SK-N-SH (cell line): Measurements from ENCODE around the gene C3orf38. TPM values are rescaled to one million over a fixed set of nuclear protein-coding genes. Genes with fewer than 3 reads are reported as not detected.

ENCODE experiments used
- CTCF ChIA-PET: fragments of 300-600, 350-600 bp; formaldehyde crosslinking; extraction: SDS; loops from one replicate; lab custom pipeline; 2021; lab: Yijun Ruan, JAX
- POLR2A ChIA-PET: fragments of 350-600 bp; sonication (Branson Sonifier 250); formaldehyde crosslinking; extraction: SDS; loops from one replicate; lab custom pipeline; 2020; ENCODE audit warnings: antibody characterized with exemption, inconsistent platforms; lab: Yijun Ruan, JAX
- DNase-seq: peaks from one replicate; pipeline ENCODE4 v3.0.0; 2012
- H2AFZ ChIP-seq: fragments of 200-600 bp; sonication (generic); 2 replicates; pipeline ENCODE4 v1.8.1; 2016; ENCODE audit warnings: antibody characterized with exemption, mild to moderate bottlenecking, low read depth
- H3F3A ChIP-seq: fragments of 200-600 bp; sonication (generic); replicated peaks from 2 replicates; pipeline ENCODE3; 2016; ENCODE audit warnings: antibody characterized with exemption, mild to moderate bottlenecking; ENCODE audit not compliant: insufficient read depth
- H3K27ac ChIP-seq, 2 experiments: fragments of 200-500 bp in 1 of 2; fragments of 200-600 bp in 1 of 2; sonication (Bioruptor generic) in 1 of 2; sonication (generic), shearing (Covaris generic) in 1 of 2; 2 replicates each; pipeline versions ENCODE4 v1.5.1 to v1.6.1; 2014 to 2016; ENCODE audit warnings: low read depth in 2 of 2, inconsistent platforms in 1 of 2, low read length in 1 of 2, mild to moderate bottlenecking in 1 of 2, mixed read lengths in 1 of 2
- H3K27me3 ChIP-seq: fragments of 200-600 bp; sonication (generic), shearing (Covaris generic); 2 replicates; pipeline ENCODE4 v1.6.1; 2016; ENCODE audit warnings: mixed run types; ENCODE audit not compliant: insufficient read depth
- H3K36me3 ChIP-seq, 2 experiments: fragments of 200-500 bp in 1 of 2; fragments of 200-600 bp in 1 of 2; sonication (Bioruptor generic) in 1 of 2; sonication (generic) in 1 of 2; replicated peaks in 1 of 2; 2 replicates each; pipeline versions ENCODE3 to v1.5.1; 2014 to 2016; ENCODE audit warnings: low read length in 1 of 2, mild to moderate bottlenecking in 1 of 2; ENCODE audit not compliant: insufficient read depth in 2 of 2, control insufficient read depth in 1 of 2
- H3K4me1 ChIP-seq, 2 experiments: fragments of 200-500 bp in 1 of 2; fragments of 200-600 bp in 1 of 2; sonication (Bioruptor generic) in 1 of 2; sonication (generic), shearing (Covaris generic) in 1 of 2; 2 replicates each; pipeline versions ENCODE4 v1.5.1 to v1.6.1; 2014 to 2016; ENCODE audit warnings: low read depth in 1 of 2, low read length in 1 of 2, mixed run types in 1 of 2; ENCODE audit not compliant: insufficient read depth in 2 of 2, control insufficient read depth in 1 of 2
- H3K4me2 ChIP-seq: fragments of 200-600 bp; sonication (generic), shearing (Covaris generic); 2 replicates; pipeline ENCODE4 v1.6.1; 2017; ENCODE audit warnings: mixed run types
- H3K4me3 ChIP-seq, 2 experiments: fragments of 200-500 bp in 1 of 2; fragments of 200-600 bp in 1 of 2; sonication (Bioruptor generic) in 1 of 2; sonication (generic), shearing (Covaris generic) in 1 of 2; 2 replicates each; pipeline versions ENCODE4 v1.5.1 to v1.8.1; 2014 to 2016; ENCODE audit warnings: low read depth in 2 of 2, inconsistent platforms in 1 of 2, low read length in 1 of 2, mild to moderate bottlenecking in 1 of 2, mixed read lengths in 1 of 2, moderate library complexity in 1 of 2
- H3K79me2 ChIP-seq: fragments of 200-600 bp; sonication (generic); 2 replicates; pipeline ENCODE4 v1.8.1; 2017; ENCODE audit warnings: mild to moderate bottlenecking; ENCODE audit not compliant: insufficient read depth
- H3K9ac ChIP-seq: fragments of 200-600 bp; sonication (generic); 2 replicates; pipeline ENCODE4 v1.6.1; 2017; ENCODE audit warnings: mixed run types
- H3K9me2 ChIP-seq: fragments of 200-600 bp; sonication (generic); 2 replicates; pipeline ENCODE4 v1.6.1; 2017; ENCODE audit warnings: mixed run types
- H3K9me3 ChIP-seq: fragments of 200-600 bp; sonication (generic); 2 replicates; pipeline ENCODE4 v1.6.1; 2017; ENCODE audit warnings: mixed run types, mild to moderate bottlenecking, moderate library complexity
- H4K20me1 ChIP-seq: fragments of 200-600 bp; sonication (generic); 2 replicates; pipeline ENCODE4 v1.6.1; 2017; ENCODE audit warnings: mild to moderate bottlenecking, mixed run types; ENCODE audit not compliant: insufficient read depth
- CHD2 ChIP-seq: fragments of 150-350 bp; IDR thresholded peaks from 2 replicates; pipeline ENCODE4 v1.6.1; 2018; ENCODE audit warnings: low read length; ENCODE audit not compliant: partially characterized antibody
- ELF1 ChIP-seq: IDR thresholded peaks from 2 replicates; pipeline ENCODE4 v1.4.0; 2012
- EP300 ChIP-seq, 2 experiments: IDR thresholded peaks; 2 replicates each; pipeline versions ENCODE4 v1.4.0 to v1.6.1; 2012; ENCODE audit warnings: borderline replicate concordance in 1 of 2, low read depth in 1 of 2, low read length in 1 of 2
- FOSL2 ChIP-seq: IDR thresholded peaks from 2 replicates; pipeline ENCODE4 v1.4.0; 2012; ENCODE audit warnings: low read depth, mild to moderate bottlenecking, moderate library complexity, borderline replicate concordance
- FOXM1 ChIP-seq: IDR thresholded peaks from 2 replicates; pipeline ENCODE4 v1.4.0; 2012; ENCODE audit warnings: low read depth, mild to moderate bottlenecking
- GABPA ChIP-seq: IDR thresholded peaks from 2 replicates; pipeline ENCODE4 v1.4.0; 2012; ENCODE audit warnings: low read depth, mild to moderate bottlenecking
- MXI1 ChIP-seq: IDR thresholded peaks from 2 replicates; pipeline ENCODE4 v1.6.1; 2012; ENCODE audit warnings: mild to moderate bottlenecking, low read depth, low read length, improper control_type of control experiment
- NRF1 ChIP-seq: IDR thresholded peaks from 2 replicates; pipeline ENCODE4 v1.6.1; 2012; ENCODE audit warnings: low read depth, mild to moderate bottlenecking, low read length
- RAD21 ChIP-seq: IDR thresholded peaks from 2 replicates; pipeline ENCODE4 v1.6.1; 2012; ENCODE audit warnings: mild to moderate bottlenecking, low read length
- SMC3 ChIP-seq: IDR thresholded peaks from 2 replicates; pipeline ENCODE4 v1.6.1; 2012; ENCODE audit warnings: low read depth, low read length, improper control_type of control experiment
- YY1 ChIP-seq: IDR thresholded peaks from 2 replicates; pipeline ENCODE4 v1.4.0; 2012; ENCODE audit warnings: low read depth, mild to moderate bottlenecking
- WGBS: methylation state at CpG from one replicate; pipeline ENCODE4 v1.1.6; 2017; ENCODE audit warnings: low lambda C conversion rate; 5-methylcytosine and 5-hydroxymethylcytosine counted together
- polyA plus RNA-seq, 3 experiments: library from polyadenylated mRNA; depleted of rRNA; stranded (reverse); fragments of >200 nt; gene quantifications; 2 replicates each; pipeline ENCODE4 v1.2.3, GENCODE V29; 2012
- TF ChIP-seq, protein P1 (sequence below): fragments of 200-600 bp; sonication (generic); IDR thresholded peaks from 2 replicates; pipeline ENCODE4 v1.6.1; 2017; ENCODE audit warnings: antibody characterized with exemption, mild to moderate bottlenecking, moderate library complexity
- TF ChIP-seq, protein P2 (sequence below): IDR thresholded peaks from 2 replicates; pipeline ENCODE4 v1.6.1; 2012; ENCODE audit warnings: mild to moderate bottlenecking, low read depth, low read length, moderate library complexity

C3orf38 gene
- polyA plus RNA-seq, 1 of the 3 experiments (the other 2 are of a cell fraction) = 4.5 TPM

DNA sequence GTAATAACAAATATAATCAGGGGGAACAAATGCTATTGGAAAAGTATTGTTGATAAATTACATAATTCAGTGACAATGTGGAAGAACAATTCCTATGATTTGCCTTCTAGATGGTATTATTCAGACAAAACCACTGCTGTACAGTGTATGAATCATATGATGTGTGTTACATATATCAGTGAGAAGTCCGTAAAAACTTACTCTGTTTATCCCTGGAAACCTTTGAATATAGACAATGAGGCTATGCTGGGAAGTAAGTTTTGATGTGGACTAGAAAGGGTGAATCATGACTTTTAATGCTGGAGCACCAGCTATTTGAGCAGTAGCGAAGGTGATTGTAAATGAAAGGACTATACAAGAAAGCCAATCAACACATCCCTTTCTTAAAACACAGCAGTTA, 17.9 kb downstream of the C3orf38 start:
- ChIA-PET CTCF (no interaction called here), POLR2A (no interaction called here)
- no peak overlapping the region for H2AFZ ChIP-seq
- no peak overlapping the region for H3K27ac ChIP-seq
- H3K4me3 ChIP-seq = no peak overlapping the region
- no peaks in the 10 kb centered on the region for H3K9me2 ChIP-seq
- no peaks in the 10 kb centered on the region for H4K20me1 ChIP-seq
- no peak overlapping the region for H3K9ac ChIP-seq
- H3K27me3 ChIP-seq = no peaks in the 10 kb centered on the region
- 96% methylated on average over 2 of the region's 2 CpGs for WGBS
- H3K9me3 ChIP-seq = no peaks in the 10 kb centered on the region
- DNase-seq = no peak
- no peak overlapping the region for H3K4me2 ChIP-seq
- H3K79me2 ChIP-seq = no peaks in the 10 kb centered on the region; the same call in 1 of the 2 replicates
- H3K36me3 ChIP-seq = peaks cover 6 to 7% of the 10 kb centered on the region in 2 experiments
- H3K4me1 ChIP-seq = no peaks in the 10 kb centered on the region
- peaks cover 4% of the 10 kb centered on the region for H3F3A ChIP-seq
- TF ChIP-seq GABPA (no peak), CHD2 (no peak), MXI1 (no peak), FOSL2 (no peak), ELF1 (no peak), YY1 (no peak), RAD21 (no peak), FOXM1 (no peak)
- TF ChIP-seq, protein P1, sequence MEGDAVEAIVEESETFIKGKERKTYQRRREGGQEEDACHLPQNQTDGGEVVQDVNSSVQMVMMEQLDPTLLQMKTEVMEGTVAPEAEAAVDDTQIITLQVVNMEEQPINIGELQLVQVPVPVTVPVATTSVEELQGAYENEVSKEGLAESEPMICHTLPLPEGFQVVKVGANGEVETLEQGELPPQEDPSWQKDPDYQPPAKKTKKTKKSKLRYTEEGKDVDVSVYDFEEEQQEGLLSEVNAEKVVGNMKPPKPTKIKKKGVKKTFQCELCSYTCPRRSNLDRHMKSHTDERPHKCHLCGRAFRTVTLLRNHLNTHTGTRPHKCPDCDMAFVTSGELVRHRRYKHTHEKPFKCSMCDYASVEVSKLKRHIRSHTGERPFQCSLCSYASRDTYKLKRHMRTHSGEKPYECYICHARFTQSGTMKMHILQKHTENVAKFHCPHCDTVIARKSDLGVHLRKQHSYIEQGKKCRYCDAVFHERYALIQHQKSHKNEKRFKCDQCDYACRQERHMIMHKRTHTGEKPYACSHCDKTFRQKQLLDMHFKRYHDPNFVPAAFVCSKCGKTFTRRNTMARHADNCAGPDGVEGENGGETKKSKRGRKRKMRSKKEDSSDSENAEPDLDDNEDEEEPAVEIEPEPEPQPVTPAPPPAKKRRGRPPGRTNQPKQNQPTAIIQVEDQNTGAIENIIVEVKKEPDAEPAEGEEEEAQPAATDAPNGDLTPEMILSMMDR = no peak
- TF ChIP-seq, protein P2, sequence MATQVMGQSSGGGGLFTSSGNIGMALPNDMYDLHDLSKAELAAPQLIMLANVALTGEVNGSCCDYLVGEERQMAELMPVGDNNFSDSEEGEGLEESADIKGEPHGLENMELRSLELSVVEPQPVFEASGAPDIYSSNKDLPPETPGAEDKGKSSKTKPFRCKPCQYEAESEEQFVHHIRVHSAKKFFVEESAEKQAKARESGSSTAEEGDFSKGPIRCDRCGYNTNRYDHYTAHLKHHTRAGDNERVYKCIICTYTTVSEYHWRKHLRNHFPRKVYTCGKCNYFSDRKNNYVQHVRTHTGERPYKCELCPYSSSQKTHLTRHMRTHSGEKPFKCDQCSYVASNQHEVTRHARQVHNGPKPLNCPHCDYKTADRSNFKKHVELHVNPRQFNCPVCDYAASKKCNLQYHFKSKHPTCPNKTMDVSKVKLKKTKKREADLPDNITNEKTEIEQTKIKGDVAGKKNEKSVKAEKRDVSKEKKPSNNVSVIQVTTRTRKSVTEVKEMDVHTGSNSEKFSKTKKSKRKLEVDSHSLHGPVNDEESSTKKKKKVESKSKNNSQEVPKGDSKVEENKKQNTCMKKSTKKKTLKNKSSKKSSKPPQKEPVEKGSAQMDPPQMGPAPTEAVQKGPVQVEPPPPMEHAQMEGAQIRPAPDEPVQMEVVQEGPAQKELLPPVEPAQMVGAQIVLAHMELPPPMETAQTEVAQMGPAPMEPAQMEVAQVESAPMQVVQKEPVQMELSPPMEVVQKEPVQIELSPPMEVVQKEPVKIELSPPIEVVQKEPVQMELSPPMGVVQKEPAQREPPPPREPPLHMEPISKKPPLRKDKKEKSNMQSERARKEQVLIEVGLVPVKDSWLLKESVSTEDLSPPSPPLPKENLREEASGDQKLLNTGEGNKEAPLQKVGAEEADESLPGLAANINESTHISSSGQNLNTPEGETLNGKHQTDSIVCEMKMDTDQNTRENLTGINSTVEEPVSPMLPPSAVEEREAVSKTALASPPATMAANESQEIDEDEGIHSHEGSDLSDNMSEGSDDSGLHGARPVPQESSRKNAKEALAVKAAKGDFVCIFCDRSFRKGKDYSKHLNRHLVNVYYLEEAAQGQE = no peak
- TF ChIP-seq, all 33 proteins: peak for 0

DNA sequence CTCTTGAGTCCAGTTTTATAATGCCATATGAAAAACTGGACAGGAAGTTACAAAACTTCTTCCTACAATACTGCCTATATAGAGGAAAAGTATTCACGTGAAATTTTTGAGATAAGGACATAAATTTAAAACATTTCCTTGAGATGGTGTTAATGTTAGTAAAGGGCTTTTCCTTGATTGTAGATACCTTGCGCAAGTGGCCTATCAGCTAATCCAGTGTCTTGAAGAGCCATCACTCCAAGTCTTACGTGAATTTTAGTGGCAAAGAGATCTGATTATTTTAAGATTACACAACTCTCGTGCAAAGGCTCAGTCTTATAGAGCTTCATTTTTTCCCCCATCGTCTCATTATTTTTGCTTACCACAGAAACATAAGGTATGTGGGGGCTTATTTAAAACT, 18.4 kb downstream of the C3orf38 start:
- H3K9ac ChIP-seq = no peak overlapping the region
- POLR2A ChIA-PET = no interaction called here
- WGBS = 91% methylated on average over 5 of the region's 5 CpGs

More for the DNA sequence above, 18.4 kb downstream of the C3orf38 start:
- no peak overlapping the region for H3K4me2 ChIP-seq
- TF ChIP-seq EP300 (IDR thresholded peaks at IDR 0.05; ENCODE audit: borderline replicate concordance in 1 of 2, low read depth in 1 of 2, low read length in 1 of 2) (no peak), MXI1 (no peak), SMC3 (no peak), GABPA (no peak), NRF1 (no peak)
- H3F3A ChIP-seq = peaks cover 4% of the 10 kb centered on the region
- H2AFZ ChIP-seq = no peak overlapping the region
- no peak for DNase-seq
- H3K4me3 ChIP-seq = no peak overlapping the region
- no peaks in the 10 kb centered on the region for H3K9me2 ChIP-seq
- no peaks in the 10 kb centered on the region for H4K20me1 ChIP-seq
- H3K79me2 ChIP-seq = no peaks in the 10 kb centered on the region; the same call in 1 of the 2 replicates
- no peaks in the 10 kb centered on the region for H3K4me1 ChIP-seq
- no peaks in the 10 kb centered on the region for H3K27me3 ChIP-seq
- H3K36me3 ChIP-seq = peaks cover 6 to 7% of the 10 kb centered on the region in 2 experiments
- CTCF ChIA-PET = no interaction called here
- no peaks in the 10 kb centered on the region for H3K9me3 ChIP-seq
- no peak overlapping the region for H3K27ac ChIP-seq
